ENCODE measurements around the gene KHK.

The KHK gene

DNA sequence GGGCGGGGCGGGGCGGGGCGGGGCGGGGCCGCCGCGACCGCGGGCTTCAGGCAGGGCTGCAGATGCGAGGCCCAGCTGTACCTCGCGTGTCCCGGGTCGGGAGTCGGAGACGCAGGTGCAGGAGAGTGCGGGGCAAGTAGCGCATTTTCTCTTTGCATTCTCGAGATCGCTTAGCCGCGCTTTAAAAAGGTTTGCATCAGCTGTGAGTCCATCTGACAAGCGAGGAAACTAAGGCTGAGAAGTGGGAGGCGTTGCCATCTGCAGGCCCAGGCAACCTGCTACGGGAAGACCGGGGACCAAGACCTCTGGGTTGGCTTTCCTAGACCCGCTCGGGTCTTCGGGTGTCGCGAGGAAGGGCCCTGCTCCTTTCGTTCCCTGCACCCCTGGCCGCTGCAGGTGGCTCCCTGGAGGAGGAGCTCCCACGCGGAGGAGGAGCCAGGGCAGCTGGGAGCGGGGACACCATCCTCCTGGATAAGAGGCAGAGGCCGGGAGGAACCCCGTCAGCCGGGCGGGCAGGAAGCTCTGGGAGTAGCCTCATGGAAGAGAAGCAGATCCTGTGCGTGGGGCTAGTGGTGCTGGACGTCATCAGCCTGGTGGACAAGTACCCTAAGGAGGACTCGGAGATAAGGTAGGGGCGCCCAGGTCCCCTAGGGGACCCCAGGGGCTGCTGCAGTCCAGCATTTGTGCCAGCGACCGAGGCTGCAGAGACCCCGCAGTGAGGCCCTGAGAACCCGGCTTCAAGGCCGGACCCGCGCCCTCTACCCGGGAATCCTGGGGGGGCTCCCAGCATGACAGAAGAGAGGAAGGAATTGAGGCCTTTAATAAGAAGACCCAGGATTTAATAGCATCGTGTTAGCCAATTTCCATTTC lies at the start of gene KHK:
Gene KHK (plus strand): TSS at position 49 of the 870 bp plus-strand sequence. CDS start 488 bp downstream, at position 537.
- in situ Hi-C loops (cut with MboI; ENCODE audit: low sequenced_read_pairs), result no loop called here

- in situ Hi-C loops (cut with MboI; ENCODE audit: low sequenced_read_pairs), result no loop called here
Observed at GRCh38 chr2:27038012-27038411, 48.6 kb upstream of the KHK start.

DNA sequence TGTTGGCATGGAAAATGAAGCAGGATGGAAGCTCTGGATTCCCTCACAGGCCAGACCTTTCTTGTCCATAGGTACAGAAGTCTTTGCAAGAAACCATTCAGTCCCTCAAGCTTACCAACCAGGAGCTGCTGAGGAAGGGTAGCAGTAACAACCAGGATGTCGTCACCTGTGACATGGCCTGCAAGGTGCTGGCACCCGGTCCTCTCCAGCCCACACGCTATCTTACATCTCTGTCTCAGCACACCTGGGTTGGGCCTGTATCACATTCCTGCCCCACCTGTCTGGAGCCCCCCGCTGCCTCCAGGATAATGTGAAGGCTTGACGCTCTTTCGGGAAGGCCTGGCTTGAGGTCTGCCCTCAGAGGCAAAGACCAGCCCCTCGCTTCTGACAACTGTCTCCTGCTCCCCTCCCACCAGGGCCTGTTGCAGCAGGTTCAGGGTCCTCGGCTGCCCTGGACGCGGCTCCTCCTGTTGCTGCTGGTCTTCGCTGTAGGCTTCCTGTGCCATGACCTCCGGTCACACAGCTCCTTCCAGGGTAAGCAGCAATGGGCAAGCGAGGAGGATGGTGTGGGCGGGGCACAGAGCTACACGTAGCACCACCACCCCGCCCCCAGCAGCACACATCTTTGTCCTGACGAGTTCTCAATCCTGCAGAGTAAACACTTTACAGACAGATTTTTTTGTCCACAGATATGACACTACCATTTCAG lies 47.8 kb upstream of the KHK start:
- in situ Hi-C loops (cut with MboI; ENCODE audit: low sequenced_read_pairs), result no loop called here

GRCh38 chr2:27039426-27039825 lies 47.1 kb upstream of the KHK start:
- in situ Hi-C loops (cut with MboI; ENCODE audit: low sequenced_read_pairs), result no loop called here

- in situ Hi-C loops (cut with MboI; ENCODE audit: low sequenced_read_pairs), result no loop called here
Observed at GRCh38 chr2:27039871-27040270, 46.7 kb upstream of the KHK start.

- in situ Hi-C loops (cut with MboI; ENCODE audit: low sequenced_read_pairs), result no loop called here
Observed at GRCh38 chr2:27040282-27040681, 46.3 kb upstream of the KHK start.

DNA sequence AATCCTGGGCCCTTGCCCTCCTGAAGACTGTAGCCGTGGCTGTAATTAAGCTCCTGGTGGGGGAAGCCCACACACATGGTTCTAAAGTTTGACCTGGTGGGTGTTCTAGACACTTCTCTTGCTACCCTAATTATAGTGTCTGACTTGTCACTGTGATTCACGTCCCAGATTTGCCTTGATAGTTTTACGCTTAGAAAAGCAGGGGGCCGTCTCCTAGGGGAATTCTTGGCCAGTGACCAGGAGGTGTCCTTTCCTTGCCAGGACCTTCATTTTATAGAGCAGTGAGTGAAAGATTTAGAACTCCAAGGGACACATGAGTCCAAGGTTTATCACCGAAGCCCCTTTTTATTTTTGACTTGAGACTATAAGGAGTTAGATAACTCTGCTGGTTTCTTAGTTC lies 44.8 kb upstream of the KHK start:
- in situ Hi-C loops (cut with MboI; ENCODE audit: low sequenced_read_pairs), result no loop called here

DNA sequence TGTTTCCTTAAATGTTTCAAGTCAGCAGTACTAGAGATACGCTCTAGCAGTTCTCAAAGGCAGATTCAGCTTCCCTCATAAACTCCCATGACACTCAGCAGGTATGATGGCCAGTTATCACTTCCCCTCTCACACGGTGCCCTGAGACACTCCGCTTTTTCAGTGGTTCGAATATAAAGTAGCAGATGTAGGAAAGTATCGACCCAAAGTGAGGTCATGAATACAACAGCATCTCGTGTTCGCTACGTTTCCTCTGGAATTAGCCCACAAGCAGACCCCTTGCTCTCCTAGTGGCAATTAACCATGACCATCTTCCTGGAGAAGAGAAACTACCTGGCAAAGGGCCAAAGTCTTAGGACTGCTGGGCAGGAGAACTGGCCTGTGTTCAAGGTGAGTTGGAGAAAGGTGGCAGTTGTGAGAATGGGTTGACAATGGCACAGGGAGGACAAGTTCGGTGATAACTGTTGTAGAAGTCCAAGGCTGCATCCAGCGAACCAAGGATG lies 44.4 kb upstream of the KHK start:
- in situ Hi-C loops (cut with MboI; ENCODE audit: low sequenced_read_pairs), result no loop called here

- in situ Hi-C loops (cut with MboI; ENCODE audit: low sequenced_read_pairs), result no loop called here
Observed at GRCh38 chr2:27042985-27043634, 43.5 kb upstream of the KHK start.

- in situ Hi-C loops (cut with MboI; ENCODE audit: low sequenced_read_pairs), result no loop called here
Observed at GRCh38 chr2:27049422-27050280, 36.9 kb upstream of the KHK start.

- in situ Hi-C loops (cut with MboI; ENCODE audit: low sequenced_read_pairs), result no loop called here
Observed at GRCh38 chr2:27050281-27050995, 36.1 kb upstream of the KHK start.

- in situ Hi-C loops (cut with MboI; ENCODE audit: low sequenced_read_pairs), result no loop called here
Observed at GRCh38 chr2:27050996-27051901, 35.3 kb upstream of the KHK start, which contains the start of gene AGBL5. Gene AGBL5 (plus strand): TSS chr2:27051668. CDS start chr2:27052959, 1,291 bp downstream.

- in situ Hi-C loops (cut with MboI; ENCODE audit: low sequenced_read_pairs), result no loop called here
Observed at GRCh38 chr2:27051902-27052645, 34.5 kb upstream of the KHK start.

- in situ Hi-C loops (cut with MboI; ENCODE audit: low sequenced_read_pairs), result no loop called here
Observed at GRCh38 chr2:27053321-27053720, 33.3 kb upstream of the KHK start.

GRCh38 chr2:27053776-27054175 lies 32.8 kb upstream of the KHK start:
- in situ Hi-C loops (cut with MboI; ENCODE audit: low sequenced_read_pairs), result no loop called here

DNA sequence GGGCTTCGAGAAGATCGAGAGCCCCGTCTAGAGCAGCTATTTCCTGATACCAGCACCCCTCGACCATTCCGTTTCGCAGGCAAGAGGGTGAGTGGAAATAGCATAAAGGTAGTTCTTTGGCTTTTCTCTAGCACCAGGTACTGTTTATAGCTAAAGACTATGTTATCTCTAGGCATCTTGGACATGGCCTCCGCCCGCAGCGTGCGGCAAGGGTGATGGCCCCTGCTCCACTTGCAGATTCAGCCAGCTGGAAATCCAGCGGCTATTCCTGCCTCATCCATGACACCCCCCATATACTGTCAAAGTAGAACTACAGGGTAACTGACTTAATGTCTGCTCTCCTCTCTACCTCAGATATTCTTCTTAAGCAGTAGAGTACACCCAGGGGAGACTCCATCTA lies 31.9 kb upstream of the KHK start:
- in situ Hi-C loops (cut with MboI; ENCODE audit: low sequenced_read_pairs), result no loop called here

DNA sequence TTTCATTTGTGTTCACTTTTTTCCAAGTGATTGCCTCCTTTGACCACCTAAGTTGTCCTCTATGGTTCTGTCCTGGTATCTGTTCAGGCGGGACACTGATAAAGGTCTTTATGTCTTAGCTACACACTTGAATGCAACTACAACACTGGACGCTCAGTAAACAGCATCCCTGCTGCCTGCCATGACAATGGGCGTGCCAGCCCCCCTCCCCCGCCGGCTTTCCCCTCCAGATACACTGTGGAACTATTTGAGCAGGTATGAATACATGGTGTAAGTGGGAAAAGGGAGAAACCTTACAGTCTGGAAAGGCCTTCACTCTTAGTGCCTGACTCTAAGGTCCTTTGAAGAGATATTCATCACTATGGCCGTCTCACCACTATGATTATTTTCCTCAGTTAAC lies 29.4 kb upstream of the KHK start:
- in situ Hi-C loops (cut with MboI; ENCODE audit: low sequenced_read_pairs), result no loop called here

- in situ Hi-C loops (cut with MboI; ENCODE audit: low sequenced_read_pairs), result no loop called here
Observed at GRCh38 chr2:27058210-27058609, 28.4 kb upstream of the KHK start.

Data from HL-60/S4 treated with phorbol 12-myristate 13-acetate at 8.2 ng/mL for 4 days and 3 days (cell line).